ENCODE measurements around the gene KDM4F. TPM values are rescaled to one million over a fixed set of nuclear protein-coding genes. Genes with fewer than 3 reads are reported as not detected.
"Not testable (repeated sequence)": the region's sequence is repeated elsewhere in the genome, so short reads cannot be mapped to it uniquely, and the experiment has no call there.

Gene KDM4F
- total RNA-seq, 1 experiment from 2014 or later: not detected

GRCh38 chr11:95014184-95014821 is 34.9 kb upstream of the KDM4F start:
- POLR2A ChIA-PET: no interaction called here
- H3K27ac ChIP-seq (ENCODE audit: low read depth, low read length): no peak overlapping the region

GRCh38 chr11:95016139-95016538 is 33.1 kb upstream of the KDM4F start:
- DNase-seq (ENCODE audit: low read depth, low spot score) (no peak), ATAC-seq (no peak)
- no peaks in the 10 kb centered on the region for H3K4me1 ChIP-seq (ENCODE audit: control insufficient read depth in 1 of 2, insufficient read depth in 2 of 2, low read length in 2 of 2)
- BruUV-seq (replicated peaks): no TSS peak
- POLR2A ChIA-PET: no interaction called here
- TF ChIP-seq ELF1 (IDR thresholded peaks at IDR 0.05; ENCODE audit: borderline replicate concordance, low read depth): no peak
- TF ChIP-seq CEBPB (IDR thresholded peaks at IDR 0.05; ENCODE audit: low read depth): no peak
- no peak for TF ChIP-seq SIN3A (IDR thresholded peaks at IDR 0.05; ENCODE audit: low read depth)
- no peak for TF ChIP-seq TCF7L2 (IDR thresholded peaks at IDR 0.05; ENCODE audit: borderline replicate concordance, extremely low read depth, insufficient read depth, insufficient read length)
- no peak for TF ChIP-seq POLR2AphosphoS5 (IDR thresholded peaks at IDR 0.05; ENCODE audit: low read depth, low read length)
- TF ChIP-seq FOSL1 (IDR thresholded peaks at IDR 0.05; ENCODE audit: low read depth): no peak
- TF ChIP-seq JUND (IDR thresholded peaks at IDR 0.05): no peak
- no peak for TF ChIP-seq ZFX (IDR thresholded peaks at IDR 0.05)
- no peak for TF ChIP-seq EZH2 (IDR thresholded peaks at IDR 0.05)
- TF ChIP-seq ZBTB33 (IDR thresholded peaks at IDR 0.05; ENCODE audit: extremely low read depth, insufficient replicate concordance, low read length): no peak
- no peak for TF ChIP-seq CBX3 (IDR thresholded peaks at IDR 0.05; ENCODE audit: low read depth)
- H3K79me2 ChIP-seq (ENCODE audit: insufficient read depth, low read length): no peaks in the 10 kb centered on the region
- H3K4me2 ChIP-seq (ENCODE audit: low read length): no peak overlapping the region
- H3K9ac ChIP-seq (ENCODE audit: low read length): no peak overlapping the region
- RAD21 ChIA-PET (ENCODE audit: low non-redundant PET in 1 of 2, low total read pairs in 2 of 2, uncharacterized antibody in 2 of 2, unreplicated experiment in 2 of 2): no interaction called here
- H3K9me3 ChIP-seq (ENCODE audit: control insufficient read depth in 1 of 2, insufficient read depth in 1 of 2, low read depth in 1 of 2, low read length in 2 of 2): no peaks in the 10 kb centered on the region
- intact Hi-C loops (cut with micrococcal nuclease): no loop called here
- H3K4me3 ChIP-seq (replicated peaks in 1 of 2; ENCODE audit: low read depth in 1 of 2, low read length in 2 of 2): no peak overlapping the region
- no peaks in the 10 kb centered on the region for H3K9me2 ChIP-seq (ENCODE audit: insufficient read depth)
- no peaks in the 10 kb centered on the region for H4K20me1 ChIP-seq (ENCODE audit: insufficient read depth)
- H3K36me3 ChIP-seq (ENCODE audit: control insufficient read depth in 1 of 2, insufficient read depth in 2 of 2, low read length in 2 of 2): no peaks in the 10 kb centered on the region
- H3K27ac ChIP-seq (ENCODE audit: low read depth, low read length): no peak overlapping the region
- CTCF ChIA-PET: no interaction called here
- H3K27me3 ChIP-seq (ENCODE audit: insufficient read depth, low read length): no peaks in the 10 kb centered on the region
- H2AFZ ChIP-seq (ENCODE audit: low read depth, low read length, poor library complexity, severe bottlenecking): no peak overlapping the region

More at GRCh38 chr11:95014184-95014821, 34.9 kb upstream of the KDM4F start:
- DNase-seq (ENCODE audit: low read depth, low spot score): no peak
- Histone ChIP-seq H4K20me1 (ENCODE audit: insufficient read depth) (no peaks in the 10 kb centered on the region), H3K27me3 (ENCODE audit: insufficient read depth, low read length) (no peaks in the 10 kb centered on the region; the same call in 1 of the 2 replicates), H2AFZ (ENCODE audit: low read depth, low read length, poor library complexity, severe bottlenecking) (no peak overlapping the region), H3K79me2 (ENCODE audit: insufficient read depth, low read length) (no peaks in the 10 kb centered on the region), H3K9me2 (ENCODE audit: insufficient read depth) (no peaks in the 10 kb centered on the region), H3K9me3 (ENCODE audit: control insufficient read depth in 1 of 2, insufficient read depth in 1 of 2, low read depth in 1 of 2, low read length in 2 of 2) (no peaks in the 10 kb centered on the region), H3K9ac (ENCODE audit: low read length) (no peak overlapping the region), H3K4me3 (replicated peaks in 1 of 2; ENCODE audit: low read depth in 1 of 2, low read length in 2 of 2) (no peak overlapping the region), H3K4me2 (ENCODE audit: low read length) (no peak overlapping the region), H3K4me1 (ENCODE audit: control insufficient read depth in 1 of 2, insufficient read depth in 2 of 2, low read length in 2 of 2) (no peaks in the 10 kb centered on the region), H3K36me3 (ENCODE audit: control insufficient read depth in 1 of 2, insufficient read depth in 2 of 2, low read length in 2 of 2) (no peaks in the 10 kb centered on the region)
- BruUV-seq (replicated peaks): no TSS peak
- ChIA-PET CTCF (no interaction called here), RAD21 (ENCODE audit: low non-redundant PET in 1 of 2, low total read pairs in 2 of 2, uncharacterized antibody in 2 of 2, unreplicated experiment in 2 of 2) (no interaction called here)
- TF ChIP-seq ELF1 (IDR thresholded peaks at IDR 0.05; ENCODE audit: borderline replicate concordance, low read depth) (no peak), ZNF274 (IDR thresholded peaks at IDR 0.05; ENCODE audit: low read depth, low read length) (no peak), MAX (IDR thresholded peaks at IDR 0.05) (no peak), FOSL1 (IDR thresholded peaks at IDR 0.05; ENCODE audit: low read depth) (no peak)
- intact Hi-C loops (cut with micrococcal nuclease): no loop called here
- no peak for ATAC-seq

GRCh38 chr11:95021468-95021867 is 27.8 kb upstream of the KDM4F start:
- CTCF ChIA-PET; H3K79me2 ChIP-seq (ENCODE audit: insufficient read depth, low read length); H3K4me3 ChIP-seq (replicated peaks in 1 of 2; ENCODE audit: low read depth in 1 of 2, low read length in 2 of 2); DNase-seq (ENCODE audit: low read depth, low spot score); H3K9me2 ChIP-seq (ENCODE audit: insufficient read depth); H3K9ac ChIP-seq (ENCODE audit: low read length); H3K27ac ChIP-seq (ENCODE audit: low read depth, low read length); H3K4me2 ChIP-seq (ENCODE audit: low read length); RAD21 ChIA-PET (ENCODE audit: low non-redundant PET in 1 of 2, low total read pairs in 2 of 2, uncharacterized antibody in 2 of 2, unreplicated experiment in 2 of 2); H3K9me3 ChIP-seq (ENCODE audit: control insufficient read depth in 1 of 2, insufficient read depth in 1 of 2, low read depth in 1 of 2, low read length in 2 of 2); intact Hi-C loops (cut with micrococcal nuclease); H3K4me1 ChIP-seq (ENCODE audit: control insufficient read depth in 1 of 2, insufficient read depth in 2 of 2, low read length in 2 of 2); H3K36me3 ChIP-seq (ENCODE audit: control insufficient read depth in 1 of 2, insufficient read depth in 2 of 2, low read length in 2 of 2); H4K20me1 ChIP-seq (ENCODE audit: insufficient read depth); H2AFZ ChIP-seq (ENCODE audit: low read depth, low read length, poor library complexity, severe bottlenecking); ATAC-seq; H3K27me3 ChIP-seq (ENCODE audit: insufficient read depth, low read length); POLR2A ChIA-PET; BruUV-seq (replicated peaks): not testable (repeated sequence)

Data from HCT116 (cell line).